ENCODE data around the gene RGS6.

RGS6 gene

DNA sequence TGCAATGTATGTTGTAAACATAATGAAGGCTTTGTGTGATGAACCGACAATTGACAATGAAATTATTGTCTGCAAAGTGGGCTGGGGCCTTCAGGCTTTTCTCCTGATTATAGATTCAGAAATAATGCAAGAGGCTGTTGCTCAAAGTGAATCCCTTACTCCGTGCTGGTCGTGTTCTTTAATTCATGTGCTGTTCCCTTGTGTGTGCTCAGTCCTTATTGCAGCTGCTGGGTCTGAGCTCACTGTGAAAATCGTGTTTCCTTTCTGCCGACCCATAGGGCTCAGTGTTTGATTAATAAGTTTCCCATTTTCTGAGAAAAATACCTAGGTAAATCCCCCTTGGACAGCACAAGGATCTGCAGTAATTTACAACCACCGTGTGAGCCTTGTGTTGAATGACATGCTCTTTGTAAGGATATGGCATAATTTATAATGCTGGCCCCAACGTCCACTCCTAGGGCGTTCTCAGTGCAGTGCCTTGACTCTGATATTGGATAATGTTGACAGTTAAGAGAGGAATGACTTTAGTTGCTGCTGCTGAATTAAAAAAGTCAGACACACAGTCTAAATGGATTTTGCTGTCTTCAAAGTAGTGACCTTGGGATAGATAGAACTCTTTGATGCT is 81.6 kb downstream of the RGS6 start:
- POLR2A ChIA-PET, result no interaction called here
- TF ChIP-seq LEF1 (IDR thresholded peaks at IDR 0.05; ENCODE audit: borderline replicate concordance), result no peak
- DNase-seq (ENCODE audit: extremely low spot score), result no peak
- CTCF ChIA-PET, result interaction anchor here (0.7 kb wide), 1 partner anchor 602 kb away, joined by 3 read pairs; no protein-coding TSS in a partner anchor

DNA sequence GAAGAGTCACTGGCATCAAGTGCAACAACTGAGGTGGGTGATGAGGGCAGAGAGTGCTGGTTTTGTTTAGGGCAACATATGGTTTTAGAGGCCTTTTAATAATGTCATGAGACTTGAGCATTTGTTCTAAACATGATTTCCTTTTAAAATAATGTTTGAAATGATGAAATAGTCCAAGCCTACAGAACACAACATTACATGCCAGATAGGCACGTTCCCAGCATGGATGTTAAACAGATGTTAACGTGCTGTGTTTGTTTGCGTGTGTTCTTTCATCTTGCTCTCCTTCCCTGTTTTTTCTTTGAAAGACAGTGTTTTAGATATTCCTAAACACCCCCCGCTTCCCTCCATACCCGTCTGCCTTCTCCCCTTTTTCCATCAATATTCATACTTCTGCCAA is 82.3 kb downstream of the RGS6 start:
- DNase-seq (ENCODE audit: extremely low spot score), result no peak
- CTCF ChIA-PET, result no interaction called here
- POLR2A ChIA-PET, result no interaction called here
- TF ChIP-seq ARNT (IDR thresholded peaks at IDR 0.05) (no peak), NFRKB (IDR thresholded peaks at IDR 0.05) (no peak), BHLHE40 (IDR thresholded peaks at IDR 0.05; ENCODE audit: borderline replicate concordance) (no peak), LEF1 (IDR thresholded peaks at IDR 0.05; ENCODE audit: borderline replicate concordance) (no peak), FOXM1 (IDR thresholded peaks at IDR 0.05; ENCODE audit: borderline replicate concordance) (no peak), ZNF384 (IDR thresholded peaks at IDR 0.05) (no peak), FOXK2 (IDR thresholded peaks at IDR 0.05) (no peak), SUZ12 (IDR thresholded peaks at IDR 0.05) (no peak), ELF4 (IDR thresholded peaks at IDR 0.05) (no peak), SP1 (IDR thresholded peaks at IDR 0.05) (no peak), HDGF (IDR thresholded peaks at IDR 0.05; ENCODE audit: borderline replicate concordance) (no peak), CTBP1 (IDR thresholded peaks at IDR 0.05; ENCODE audit: borderline replicate concordance) (no peak)
- TF ChIP-seq, protein P1, sequence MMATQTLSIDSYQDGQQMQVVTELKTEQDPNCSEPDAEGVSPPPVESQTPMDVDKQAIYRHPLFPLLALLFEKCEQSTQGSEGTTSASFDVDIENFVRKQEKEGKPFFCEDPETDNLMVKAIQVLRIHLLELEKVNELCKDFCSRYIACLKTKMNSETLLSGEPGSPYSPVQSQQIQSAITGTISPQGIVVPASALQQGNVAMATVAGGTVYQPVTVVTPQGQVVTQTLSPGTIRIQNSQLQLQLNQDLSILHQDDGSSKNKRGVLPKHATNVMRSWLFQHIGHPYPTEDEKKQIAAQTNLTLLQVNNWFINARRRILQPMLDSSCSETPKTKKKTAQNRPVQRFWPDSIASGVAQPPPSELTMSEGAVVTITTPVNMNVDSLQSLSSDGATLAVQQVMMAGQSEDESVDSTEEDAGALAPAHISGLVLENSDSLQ (IDR thresholded peaks at IDR 0.05), result no peak

DNA sequence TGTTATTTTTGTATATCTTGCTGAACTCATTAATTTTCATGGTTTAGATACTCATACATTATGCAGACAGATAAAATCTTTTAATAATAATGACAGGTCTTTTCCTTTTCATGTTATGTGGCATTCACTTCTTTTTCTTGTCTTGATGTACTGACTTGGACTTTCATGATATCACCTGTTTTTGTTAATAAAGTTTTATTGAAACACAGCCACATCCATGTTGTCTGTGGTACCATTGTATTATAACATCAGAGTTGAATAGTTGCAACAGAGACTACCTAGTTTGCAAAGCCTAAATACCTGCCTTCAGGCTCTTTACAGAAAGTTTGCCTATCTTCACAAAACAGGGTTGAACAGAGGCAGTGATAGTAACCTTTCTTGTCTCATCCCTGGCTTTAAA is 85.1 kb downstream of the RGS6 start:
- DNase-seq (ENCODE audit: extremely low spot score), result no peak
- CTCF ChIA-PET, result no interaction called here
- no peak for TF ChIP-seq ZNF384 (IDR thresholded peaks at IDR 0.05)
- no peak for TF ChIP-seq LEF1 (IDR thresholded peaks at IDR 0.05; ENCODE audit: borderline replicate concordance)
- TF ChIP-seq FOXK2 (IDR thresholded peaks at IDR 0.05), result no peak
- no peak for TF ChIP-seq ELF4 (IDR thresholded peaks at IDR 0.05)
- no peak for TF ChIP-seq NFRKB (IDR thresholded peaks at IDR 0.05)
- TF ChIP-seq L3MBTL2 (conservative IDR thresholded peaks at IDR 0.05), result no peak
- no peak for TF ChIP-seq CTBP1 (IDR thresholded peaks at IDR 0.05; ENCODE audit: borderline replicate concordance)
- TF ChIP-seq TARDBP (IDR thresholded peaks at IDR 0.05), result no peak
- no peak for TF ChIP-seq BHLHE40 (IDR thresholded peaks at IDR 0.05; ENCODE audit: borderline replicate concordance)
- TF ChIP-seq HDGF (IDR thresholded peaks at IDR 0.05; ENCODE audit: borderline replicate concordance), result no peak
- no peak for TF ChIP-seq SP1 (IDR thresholded peaks at IDR 0.05)
- TF ChIP-seq ARNT (IDR thresholded peaks at IDR 0.05), result no peak
- TF ChIP-seq FOXM1 (IDR thresholded peaks at IDR 0.05; ENCODE audit: borderline replicate concordance), result no peak
- TF ChIP-seq, protein P1 (IDR thresholded peaks at IDR 0.05), result no peak
- no peak for TF ChIP-seq SUZ12 (IDR thresholded peaks at IDR 0.05)
- POLR2A ChIA-PET, result no interaction called here

GRCh38 chr14:72023128-72024042 is 91.2 kb downstream of the RGS6 start:
- no peak for DNase-seq (ENCODE audit: extremely low spot score)
- POLR2A ChIA-PET, result no interaction called here
- CTCF ChIA-PET, result interaction anchor here (0.7 to 1.8 kb wide), 4 partner anchors 12 to 81 kb away, joined by 3 to 4 read pairs (median 4); no protein-coding TSS in a partner anchor
- TF ChIP-seq TARDBP (IDR thresholded peaks at IDR 0.05) (no peak), HDGF (IDR thresholded peaks at IDR 0.05; ENCODE audit: borderline replicate concordance) (no peak), FOXM1 (IDR thresholded peaks at IDR 0.05; ENCODE audit: borderline replicate concordance) (no peak), ARNT (IDR thresholded peaks at IDR 0.05) (no peak), BHLHE40 (IDR thresholded peaks at IDR 0.05; ENCODE audit: borderline replicate concordance) (no peak), LEF1 (IDR thresholded peaks at IDR 0.05; ENCODE audit: borderline replicate concordance) (no peak), ELF4 (IDR thresholded peaks at IDR 0.05) (no peak), FOXK2 (IDR thresholded peaks at IDR 0.05) (no peak), SUZ12 (IDR thresholded peaks at IDR 0.05) (no peak), NFRKB (IDR thresholded peaks at IDR 0.05) (no peak), FOXA1 (IDR thresholded peaks at IDR 0.05) (no peak)

DNA sequence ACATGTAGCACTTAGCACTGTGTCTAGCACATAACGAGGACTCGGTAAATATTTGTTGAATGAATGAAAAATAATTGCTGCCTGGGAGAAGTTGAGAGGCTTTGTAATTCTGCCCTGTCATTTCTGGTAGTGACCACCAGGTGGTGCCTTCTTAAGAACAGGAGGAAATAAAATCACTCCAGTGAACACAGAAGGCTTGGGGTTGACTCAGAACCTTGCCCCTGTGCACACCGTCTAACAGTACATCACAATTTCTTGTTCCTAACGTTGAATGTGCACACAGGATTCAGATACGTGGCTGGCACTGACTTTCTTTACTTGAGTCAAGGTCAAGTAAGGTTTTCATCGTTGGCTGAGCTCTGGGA is 91.8 kb downstream of the RGS6 start:
- TF ChIP-seq LEF1 (IDR thresholded peaks at IDR 0.05; ENCODE audit: borderline replicate concordance), result no peak
- DNase-seq (ENCODE audit: extremely low spot score), result peak; percentile 53
- ChIA-PET CTCF (interaction anchor here (0.6 to 1.8 kb wide), 4 partner anchors 14 to 115 kb away, joined by 3 to 4 read pairs (median 4); no protein-coding TSS in a partner anchor), POLR2A (no interaction called here)

DNA sequence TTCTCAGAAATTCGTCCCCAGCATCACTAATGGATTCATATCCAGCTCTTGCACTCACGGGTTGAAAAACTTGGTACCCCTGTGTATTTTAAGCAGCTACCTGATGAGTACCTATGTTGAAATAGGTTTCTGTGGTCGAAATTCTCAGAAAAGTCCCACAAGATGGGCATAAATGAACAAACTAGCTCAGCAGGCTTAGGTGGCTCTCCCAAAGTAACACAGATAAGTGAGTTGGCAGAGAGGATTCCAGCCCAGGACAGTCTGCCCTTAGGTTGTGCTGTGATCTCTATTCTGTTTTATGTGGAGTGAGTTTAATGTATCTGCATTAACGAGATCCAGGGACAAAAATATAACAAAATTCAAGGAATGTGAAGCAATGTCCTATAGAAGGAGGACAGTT is 92.3 kb downstream of the RGS6 start:
- ChIA-PET POLR2A (no interaction called here), CTCF (interaction anchor here (0.6 to 1.8 kb wide), 4 partner anchors 15 to 115 kb away, joined by 3 to 4 read pairs (median 4); no protein-coding TSS in a partner anchor)
- TF ChIP-seq HDGF (IDR thresholded peaks at IDR 0.05; ENCODE audit: borderline replicate concordance) (no peak), ZNF384 (IDR thresholded peaks at IDR 0.05) (no peak), NFRKB (IDR thresholded peaks at IDR 0.05) (no peak), FOXM1 (IDR thresholded peaks at IDR 0.05; ENCODE audit: borderline replicate concordance) (no peak), ELF4 (IDR thresholded peaks at IDR 0.05) (no peak), LEF1 (IDR thresholded peaks at IDR 0.05; ENCODE audit: borderline replicate concordance) (no peak), TARDBP (IDR thresholded peaks at IDR 0.05) (no peak), L3MBTL2 (conservative IDR thresholded peaks at IDR 0.05) (no peak)
- TF ChIP-seq, protein P1 (IDR thresholded peaks at IDR 0.05), result no peak
- no peak for DNase-seq (ENCODE audit: extremely low spot score)
